GM12873 (cell line): ENCODE data around the gene CALML6.

Source experiments
- CTCF ChIP-seq: IDR thresholded peaks from 2 replicates; pipeline ENCODE4 v1.5.1; 2012; ENCODE audit warnings: low read depth, mild to moderate bottlenecking, moderate library complexity, low read length, control low read depth; ENCODE audit not compliant: insufficient read depth; ENCODE audit errors: missing control alignments

CALML6 gene

GRCh38 chr1:1889090-1889750 is 25.8 kb upstream of the CALML6 start:
- TF ChIP-seq CTCF: no peak

GRCh38 chr1:1889847-1890505 is 25.1 kb upstream of the CALML6 start:
- no peak for TF ChIP-seq CTCF

DNA sequence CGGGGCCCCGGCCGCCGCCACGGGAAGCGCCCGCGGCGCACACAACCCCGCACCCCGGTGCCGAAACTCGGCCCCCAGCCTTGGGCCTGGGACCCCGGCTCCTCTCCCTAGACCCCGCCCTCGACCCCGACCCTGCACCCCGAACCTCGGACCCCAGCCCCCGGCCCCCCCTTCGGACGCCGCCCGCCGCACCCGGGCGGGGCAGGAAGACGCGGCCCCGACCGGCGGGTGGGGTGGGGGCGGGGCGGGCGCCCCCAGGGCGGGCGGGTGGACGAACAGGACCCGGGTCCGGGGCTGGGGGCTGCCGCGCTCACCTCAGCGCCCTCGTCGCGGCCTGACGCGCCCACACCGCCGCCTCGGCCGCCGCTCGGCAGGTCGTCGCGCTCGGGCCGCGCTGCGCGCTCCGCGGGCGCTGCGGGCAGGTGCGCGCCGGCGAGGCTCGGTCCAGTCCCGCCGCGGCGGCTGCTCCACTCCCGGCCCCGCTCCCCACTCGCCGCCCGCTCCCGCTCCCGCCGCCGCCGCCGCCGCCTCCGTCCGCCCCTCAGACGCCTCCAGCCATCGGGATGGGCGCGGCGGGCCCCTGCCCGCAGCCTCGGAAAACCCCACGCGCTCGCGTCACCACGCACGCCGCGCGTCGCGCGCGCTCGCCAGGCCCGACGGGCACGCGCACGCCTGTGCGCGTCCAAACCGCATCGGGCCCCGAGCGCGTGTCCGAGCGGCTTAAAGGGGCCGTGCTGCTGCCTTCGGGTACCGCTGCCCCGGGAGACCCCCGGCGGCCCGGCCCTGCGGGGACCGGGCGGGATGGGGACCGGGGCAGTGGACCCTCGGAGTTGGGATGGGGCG is 24.3 kb upstream of the CALML6 start, which contains the start of gene GNB1:
Gene GNB1 (minus strand): TSS at position 582 of the 843 bp plus-strand sequence. CDS start 65,634 bp downstream, outside the sequence.
- TF ChIP-seq CTCF: no peak

GRCh38 chr1:1891349-1892078 is 23.5 kb upstream of the CALML6 start:
- no peak for TF ChIP-seq CTCF

- no peak for TF ChIP-seq CTCF
Measured at GRCh38 chr1:1892079-1892762, 22.8 kb upstream of the CALML6 start.

DNA sequence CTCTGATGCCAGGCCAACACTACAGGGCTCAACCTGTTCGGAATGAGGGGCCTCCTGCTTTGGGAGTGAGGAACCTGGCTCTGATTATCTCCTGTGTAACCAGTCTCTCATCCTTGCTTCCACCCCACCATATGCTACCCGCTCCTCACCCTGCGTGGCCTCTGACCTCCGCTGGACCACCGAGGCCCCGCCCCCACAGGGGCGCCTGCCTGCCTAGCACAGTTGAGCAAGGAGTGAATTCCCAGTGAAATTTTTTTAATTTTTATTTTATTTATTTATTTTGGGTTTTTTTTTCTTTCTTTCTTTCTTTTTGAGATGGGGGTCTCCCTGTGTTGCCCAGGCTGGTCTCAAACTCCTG is 22.3 kb upstream of the CALML6 start:
- TF ChIP-seq CTCF: no peak
